ENCODE data around the gene PRCC. TPM values are rescaled to one million over a fixed set of nuclear protein-coding genes. Genes with fewer than 3 reads are reported as not detected.

PRCC gene
- polyA plus RNA-seq, 3 donors = 26.7 to 37.1 (median 29.6) TPM

GRCh38 chr1:156777573-156777972 is 10.2 kb downstream of the PRCC start:
- peak overlapping the region in 1 of 7 donors; percentile 59 for H3K27ac Mint-ChIP-seq
- H3K36me3 Mint-ChIP-seq = peaks cover 37 to 40% of the 10 kb centered on the region in 2 donors
- peaks cover 88% of the 10 kb centered on the region for H3K79me2 ChIP-seq (ENCODE audit: insufficient read depth, low read length)
- H3K9me3 ChIP-seq (replicated peaks in 1 of 2; ENCODE audit: control insufficient read depth in 1 of 2, insufficient read depth in 1 of 2, low read length in 2 of 2) = no peaks in the 10 kb centered on the region
- H3K4me1 ChIP-seq (ENCODE audit: control insufficient read depth in 1 of 2, insufficient read depth in 2 of 2, low read length in 2 of 2) = no peaks in the 10 kb centered on the region
- no peaks in the 10 kb centered on the region for H3K27me3 Mint-ChIP-seq (ENCODE audit: low read depth in 3 of 3)
- TF ChIP-seq, protein P1, sequence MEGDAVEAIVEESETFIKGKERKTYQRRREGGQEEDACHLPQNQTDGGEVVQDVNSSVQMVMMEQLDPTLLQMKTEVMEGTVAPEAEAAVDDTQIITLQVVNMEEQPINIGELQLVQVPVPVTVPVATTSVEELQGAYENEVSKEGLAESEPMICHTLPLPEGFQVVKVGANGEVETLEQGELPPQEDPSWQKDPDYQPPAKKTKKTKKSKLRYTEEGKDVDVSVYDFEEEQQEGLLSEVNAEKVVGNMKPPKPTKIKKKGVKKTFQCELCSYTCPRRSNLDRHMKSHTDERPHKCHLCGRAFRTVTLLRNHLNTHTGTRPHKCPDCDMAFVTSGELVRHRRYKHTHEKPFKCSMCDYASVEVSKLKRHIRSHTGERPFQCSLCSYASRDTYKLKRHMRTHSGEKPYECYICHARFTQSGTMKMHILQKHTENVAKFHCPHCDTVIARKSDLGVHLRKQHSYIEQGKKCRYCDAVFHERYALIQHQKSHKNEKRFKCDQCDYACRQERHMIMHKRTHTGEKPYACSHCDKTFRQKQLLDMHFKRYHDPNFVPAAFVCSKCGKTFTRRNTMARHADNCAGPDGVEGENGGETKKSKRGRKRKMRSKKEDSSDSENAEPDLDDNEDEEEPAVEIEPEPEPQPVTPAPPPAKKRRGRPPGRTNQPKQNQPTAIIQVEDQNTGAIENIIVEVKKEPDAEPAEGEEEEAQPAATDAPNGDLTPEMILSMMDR (IDR thresholded peaks at IDR 0.05) = no peak
- DNase-seq = no peak
- H4K20me1 ChIP-seq (ENCODE audit: insufficient read depth, low read length) = peaks cover 90% of the 10 kb centered on the region
- intact Hi-C loops (cut with micrococcal nuclease) = no loop called here
- H3K4me1 Mint-ChIP-seq = peaks cover 11% of the 10 kb centered on the region
- H3K36me3 ChIP-seq (replicated peaks in 1 of 2; ENCODE audit: control insufficient read depth in 1 of 2, insufficient read depth in 2 of 2, low read length in 2 of 2) = peaks cover 18 to 51% of the 10 kb centered on the region in 2 donors
- H2AFZ ChIP-seq (ENCODE audit: insufficient read depth, low read depth, low read length, poor library complexity, severe bottlenecking) = no peak overlapping the region
- H3K4me3 Mint-ChIP-seq = no peak overlapping the region
- H3K4me3 ChIP-seq (replicated peaks in 1 of 3; ENCODE audit: low read depth in 2 of 3, low read length in 3 of 3) = no peak overlapping the region
- 80% methylated on average over 1 of the region's 1 CpG for WGBS (ENCODE audit: insufficient coverage)
- H3K9me3 Mint-ChIP-seq = peaks cover 0 to 3% (median 0%) of the 10 kb centered on the region in 7 donors
- no peak overlapping the region for H3K9ac ChIP-seq (ENCODE audit: insufficient read depth, low read length, poor library complexity, severe bottlenecking)
- no peak overlapping the region for H3K4me2 ChIP-seq (replicated peaks; ENCODE audit: extremely low read depth, low read length, poor library complexity, severe bottlenecking)
- H3K27me3 ChIP-seq (ENCODE audit: control insufficient read depth in 2 of 2, insufficient read depth in 2 of 2, low read length in 2 of 2) = no peaks in the 10 kb centered on the region
- H3K27ac ChIP-seq (ENCODE audit: low read depth in 1 of 2, low read length in 2 of 2) = no peak overlapping the region

DNA sequence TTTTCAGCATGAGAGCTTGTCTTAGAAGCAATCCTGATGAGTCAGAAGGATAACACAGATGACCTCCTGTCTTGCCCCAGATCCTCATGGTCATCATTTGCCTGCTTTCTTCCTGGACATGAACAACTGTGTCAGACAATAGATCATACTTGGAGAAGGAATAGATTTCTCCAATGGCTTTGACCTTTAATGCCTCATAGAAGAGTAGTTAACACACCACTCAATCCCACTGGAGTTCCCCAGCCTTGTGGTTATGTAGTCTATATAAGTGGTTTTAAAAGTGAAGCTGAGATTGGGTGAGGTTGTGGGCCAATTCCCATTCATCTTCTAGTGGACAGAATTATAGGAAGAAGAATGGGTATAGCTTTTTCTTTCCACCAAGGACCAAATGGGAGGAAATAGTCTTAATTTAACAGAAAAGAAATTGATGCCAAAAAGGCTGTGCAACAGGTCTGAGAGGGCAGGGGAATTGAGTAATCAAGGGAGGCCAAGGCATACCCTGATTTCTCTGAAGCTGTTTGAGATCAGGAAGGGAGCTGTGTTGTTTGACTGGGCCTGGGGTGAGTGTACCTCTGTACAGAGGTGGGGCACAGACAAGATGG is 14.4 kb downstream of the PRCC start:
- H3K4me2 ChIP-seq (replicated peaks; ENCODE audit: extremely low read depth, low read length, poor library complexity, severe bottlenecking) = no peak overlapping the region
- peaks cover 46 to 69% of the 10 kb centered on the region in 2 donors for H3K36me3 ChIP-seq (replicated peaks in 1 of 2; ENCODE audit: control insufficient read depth in 1 of 2, insufficient read depth in 2 of 2, low read length in 2 of 2)
- no peak overlapping the region for H3K4me3 ChIP-seq (replicated peaks in 1 of 3; ENCODE audit: low read depth in 2 of 3, low read length in 3 of 3)
- H3K79me2 ChIP-seq (ENCODE audit: insufficient read depth, low read length) = peaks cover 55% of the 10 kb centered on the region
- H3K9ac ChIP-seq (ENCODE audit: insufficient read depth, low read length, poor library complexity, severe bottlenecking) = no peak overlapping the region
- TF ChIP-seq, protein P1 (IDR thresholded peaks at IDR 0.05) = no peak
- peak overlapping the region in 1 of 2 donors; percentile 16 for H3K27ac ChIP-seq (ENCODE audit: low read depth in 1 of 2, low read length in 2 of 2)
- no peaks in the 10 kb centered on the region for H3K4me1 ChIP-seq (ENCODE audit: control insufficient read depth in 1 of 2, insufficient read depth in 2 of 2, low read length in 2 of 2)
- peaks cover 53 to 66% of the 10 kb centered on the region in 2 donors for H3K36me3 Mint-ChIP-seq
- H4K20me1 ChIP-seq (ENCODE audit: insufficient read depth, low read length) = peaks cover 76% of the 10 kb centered on the region
- no peak for DNase-seq
- H3K27me3 ChIP-seq (ENCODE audit: control insufficient read depth in 2 of 2, insufficient read depth in 2 of 2, low read length in 2 of 2) = no peaks in the 10 kb centered on the region
- intact Hi-C loops (cut with micrococcal nuclease) = no loop called here
- H2AFZ ChIP-seq (ENCODE audit: insufficient read depth, low read depth, low read length, poor library complexity, severe bottlenecking) = no peak overlapping the region
- no peak overlapping the region for H3K4me3 Mint-ChIP-seq
- H3K27me3 Mint-ChIP-seq (ENCODE audit: low read depth in 3 of 3) = no peaks in the 10 kb centered on the region
- H3K27ac Mint-ChIP-seq = peak overlapping the region in 1 of 7 donors; percentile 31
- H3K4me1 Mint-ChIP-seq = peaks cover 7% of the 10 kb centered on the region
- H3K9me3 ChIP-seq (replicated peaks in 1 of 2; ENCODE audit: control insufficient read depth in 1 of 2, insufficient read depth in 1 of 2, low read length in 2 of 2) = no peaks in the 10 kb centered on the region
- H3K9me3 Mint-ChIP-seq = peaks cover 0 to 3% (median 0%) of the 10 kb centered on the region in 7 donors
